CD4-positive, alpha-beta T cell (primary cell): ENCODE results near the gene SH3BGR. TPM values are rescaled to one million over a fixed set of nuclear protein-coding genes. Genes with fewer than 3 reads are reported as not detected.

Source experiments
- ATAC-seq: fragments of 200-7000 bp; cut with Tn5 transposase; one replicate; pipeline ENCODE4 v1.10.0; 2022; ENCODE audit warnings: mild to moderate bottlenecking; ENCODE audit not compliant: poor library complexity
- CTCF ChIA-PET: fragments of 350-600 bp; sonication (Branson Sonifier 250); formaldehyde crosslinking; loops from one replicate; lab custom pipeline; 2021; ENCODE audit warnings: antibody characterized with exemption, inconsistent platforms; lab: Charles Lee
- POLR2A ChIA-PET: fragments of 350-600 bp; sonication (Branson Sonifier 250); formaldehyde crosslinking; loops from one replicate; lab custom pipeline; 2021; ENCODE audit warnings: antibody characterized with exemption, inconsistent platforms; lab: Charles Lee
- DNase-seq, 14 experiments: peaks; one replicate each; pipeline ENCODE4 v3.0.0-alpha.2; 2013 to 2020; ENCODE audit warnings: mixed read lengths in 2 of 14
- H3K27ac ChIP-seq, 2 donors: one replicate each; pipeline versions ENCODE4 v1.5.1 to v1.7.0; 2013; ENCODE audit warnings: low read length in 2 of 2, low read depth in 1 of 2, mild to moderate bottlenecking in 1 of 2
- H3K27me3 ChIP-seq, 2 experiments: 1 replicate in 1 of 2; 2 replicates in 1 of 2; pipeline versions ENCODE4 v1.6.1 to v1.7.0; 2013; ENCODE audit warnings: low read length in 2 of 2, control low read depth in 1 of 2, mild to moderate bottlenecking in 1 of 2, moderate library complexity in 1 of 2; ENCODE audit not compliant: insufficient read depth in 2 of 2, control insufficient read depth in 1 of 2
- H3K36me3 ChIP-seq: one replicate; pipeline ENCODE4 v1.6.1; 2013; ENCODE audit warnings: low read length, control low read depth; ENCODE audit not compliant: insufficient read depth
- H3K4me1 ChIP-seq: one replicate; pipeline ENCODE4 v1.6.1; 2013; ENCODE audit warnings: low read length, control low read depth; ENCODE audit not compliant: insufficient read depth
- H3K4me3 ChIP-seq: one replicate; pipeline ENCODE4 v1.5.1; 2013; ENCODE audit warnings: mild to moderate bottlenecking, low read length, moderate library complexity
- H3K9me3 ChIP-seq, 2 experiments: 1 replicate in 1 of 2; 2 replicates in 1 of 2; pipeline versions ENCODE4 v1.6.1 to v1.7.0; 2013; ENCODE audit warnings: low read length in 2 of 2, mild to moderate bottlenecking in 2 of 2, control low read depth in 1 of 2, moderate library complexity in 1 of 2; ENCODE audit not compliant: control insufficient read depth in 1 of 2, insufficient read depth in 1 of 2
- H3K27ac Mint-ChIP-seq: one replicate; pipeline ENCODE4 v1.8.0; 2020; ENCODE audit warnings: mixed read lengths
- H3K27me3 Mint-ChIP-seq: one replicate; pipeline ENCODE4 v1.8.0; 2021; ENCODE audit warnings: mixed read lengths
- H3K36me3 Mint-ChIP-seq: one replicate; pipeline ENCODE4 v1.8.0; 2021; ENCODE audit warnings: low read depth, mixed read lengths
- H3K4me1 Mint-ChIP-seq: one replicate; pipeline ENCODE4 v1.8.0; 2021; ENCODE audit warnings: low read depth, mixed read lengths
- H3K4me3 Mint-ChIP-seq: one replicate; pipeline ENCODE4 v1.8.0; 2020; ENCODE audit warnings: mild to moderate bottlenecking, mixed read lengths
- H3K9me3 Mint-ChIP-seq: one replicate; pipeline ENCODE4 v1.8.0; 2020; ENCODE audit warnings: mixed read lengths
- intact Hi-C, 2 experiments: fragments of 100-400 bp; cut with DNase I in 1 of 2; cut with micrococcal nuclease in 1 of 2; formaldehyde crosslinking; loops; one replicate each; pipeline versions ENCODE4 v1.15.1 to v1.9.0; 2023 to 2025; cut with DNase I, micrococcal nuclease
- total RNA-seq, 174 experiments: library from RNA in 2 of 174; stranded (reverse) in 2 of 174; gene quantifications; one replicate each; pipeline ENCODE4 v1.2.3 and lab custom pipeline; 2021 to 2026
- TF ChIP-seq, protein P1 (sequence below): fragments of 200-600 bp; IDR thresholded peaks from one replicate; pipeline ENCODE4 v1.8.0; 2022; ENCODE audit warnings: antibody characterized with exemption, mild to moderate bottlenecking

SH3BGR gene
- total RNA-seq, 2 experiments from 2014 or later, result 0.63 to 0.87 TPM

DNA sequence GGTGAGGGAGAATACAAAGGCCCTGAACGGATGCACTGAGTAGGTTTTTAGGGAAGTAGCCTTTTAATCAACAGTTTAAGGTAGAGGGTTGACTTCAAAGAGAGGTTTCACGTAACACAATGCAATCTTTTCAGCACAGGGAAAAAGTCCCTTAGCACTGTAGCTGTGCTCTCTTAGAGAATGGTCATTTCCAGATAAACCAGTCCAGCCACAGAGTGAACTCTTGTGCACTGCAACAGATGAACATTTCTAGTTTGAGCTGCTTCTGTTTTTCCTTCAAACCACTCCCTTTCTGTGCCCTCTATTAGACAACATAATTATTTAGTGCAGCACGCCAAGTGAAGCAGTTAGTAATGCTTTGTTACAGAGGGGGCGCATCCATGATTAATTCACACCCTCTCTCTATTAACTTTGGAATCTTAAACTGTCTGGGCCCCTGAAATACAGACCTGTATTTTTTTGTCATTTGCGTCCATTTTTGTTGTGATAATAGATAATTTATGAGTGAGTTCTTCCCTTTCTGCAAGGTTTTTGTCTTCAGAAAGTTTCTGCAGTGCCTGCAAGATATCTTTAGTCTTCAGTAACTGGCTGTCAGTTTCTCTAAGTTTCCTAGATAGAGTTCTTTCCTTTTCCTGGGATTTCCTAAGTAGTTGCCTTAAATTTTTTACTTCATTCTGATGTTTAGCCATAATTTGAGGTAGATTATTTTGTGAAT is 29.1 kb upstream of the SH3BGR start:
- DNase-seq (no peak), ATAC-seq (no peak)
- H3K4me1 Mint-ChIP-seq, result no peaks in the 10 kb centered on the region
- no peaks in the 10 kb centered on the region for H3K9me3 ChIP-seq
- H3K4me3 Mint-ChIP-seq, result no peak overlapping the region
- H3K4me1 ChIP-seq, result no peaks in the 10 kb centered on the region
- H3K4me3 ChIP-seq, result no peak overlapping the region
- intact Hi-C loops, result no loop called here
- no peaks in the 10 kb centered on the region for H3K36me3 ChIP-seq
- POLR2A ChIA-PET, result no interaction called here
- no peaks in the 10 kb centered on the region for H3K27me3 ChIP-seq
- H3K9me3 Mint-ChIP-seq, result no peaks in the 10 kb centered on the region
- H3K36me3 Mint-ChIP-seq, result no peaks in the 10 kb centered on the region
- H3K27ac Mint-ChIP-seq, result no peak overlapping the region
- no peak overlapping the region for H3K27ac ChIP-seq
- H3K27me3 Mint-ChIP-seq, result no peaks in the 10 kb centered on the region
- TF ChIP-seq, protein P1, sequence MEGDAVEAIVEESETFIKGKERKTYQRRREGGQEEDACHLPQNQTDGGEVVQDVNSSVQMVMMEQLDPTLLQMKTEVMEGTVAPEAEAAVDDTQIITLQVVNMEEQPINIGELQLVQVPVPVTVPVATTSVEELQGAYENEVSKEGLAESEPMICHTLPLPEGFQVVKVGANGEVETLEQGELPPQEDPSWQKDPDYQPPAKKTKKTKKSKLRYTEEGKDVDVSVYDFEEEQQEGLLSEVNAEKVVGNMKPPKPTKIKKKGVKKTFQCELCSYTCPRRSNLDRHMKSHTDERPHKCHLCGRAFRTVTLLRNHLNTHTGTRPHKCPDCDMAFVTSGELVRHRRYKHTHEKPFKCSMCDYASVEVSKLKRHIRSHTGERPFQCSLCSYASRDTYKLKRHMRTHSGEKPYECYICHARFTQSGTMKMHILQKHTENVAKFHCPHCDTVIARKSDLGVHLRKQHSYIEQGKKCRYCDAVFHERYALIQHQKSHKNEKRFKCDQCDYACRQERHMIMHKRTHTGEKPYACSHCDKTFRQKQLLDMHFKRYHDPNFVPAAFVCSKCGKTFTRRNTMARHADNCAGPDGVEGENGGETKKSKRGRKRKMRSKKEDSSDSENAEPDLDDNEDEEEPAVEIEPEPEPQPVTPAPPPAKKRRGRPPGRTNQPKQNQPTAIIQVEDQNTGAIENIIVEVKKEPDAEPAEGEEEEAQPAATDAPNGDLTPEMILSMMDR, result no peak
- CTCF ChIA-PET, result no interaction called here

DNA sequence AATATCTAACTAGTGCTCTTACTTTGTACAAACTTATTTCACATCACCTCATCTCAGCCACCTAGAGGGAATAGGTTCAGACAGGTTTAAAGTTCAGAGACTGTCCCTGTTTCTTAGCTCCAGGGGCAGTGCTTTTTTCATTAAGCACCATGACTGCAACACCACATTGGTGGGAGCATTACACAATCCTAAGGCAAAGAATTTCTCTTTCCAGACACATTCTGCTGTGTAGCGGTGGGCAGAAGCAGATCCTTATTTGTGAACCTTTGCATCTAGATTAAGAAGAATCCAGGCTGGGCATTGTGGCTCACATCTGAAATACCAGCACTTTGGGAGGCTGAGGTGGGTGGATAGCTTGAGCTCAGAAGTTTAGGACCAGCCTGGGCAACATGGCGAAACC is 22.3 kb upstream of the SH3BGR start:
- no peaks in the 10 kb centered on the region for H3K36me3 Mint-ChIP-seq
- H3K4me1 ChIP-seq, result no peaks in the 10 kb centered on the region
- no peak overlapping the region for H3K27ac ChIP-seq
- TF ChIP-seq, protein P1, result no peak
- H3K4me3 ChIP-seq, result no peak overlapping the region
- DNase-seq, result no peak
- ATAC-seq, result no peak
- no peaks in the 10 kb centered on the region for H3K9me3 ChIP-seq
- no peaks in the 10 kb centered on the region for H3K9me3 Mint-ChIP-seq
- no peak overlapping the region for H3K4me3 Mint-ChIP-seq
- POLR2A ChIA-PET, result no interaction called here
- CTCF ChIA-PET, result no interaction called here
- peaks cover 4% of the 10 kb centered on the region for H3K27me3 Mint-ChIP-seq
- no peaks in the 10 kb centered on the region for H3K4me1 Mint-ChIP-seq
- no peak overlapping the region for H3K27ac Mint-ChIP-seq
- intact Hi-C loops, result no loop called here
- H3K27me3 ChIP-seq, result no peaks in the 10 kb centered on the region
- no peaks in the 10 kb centered on the region for H3K36me3 ChIP-seq

DNA sequence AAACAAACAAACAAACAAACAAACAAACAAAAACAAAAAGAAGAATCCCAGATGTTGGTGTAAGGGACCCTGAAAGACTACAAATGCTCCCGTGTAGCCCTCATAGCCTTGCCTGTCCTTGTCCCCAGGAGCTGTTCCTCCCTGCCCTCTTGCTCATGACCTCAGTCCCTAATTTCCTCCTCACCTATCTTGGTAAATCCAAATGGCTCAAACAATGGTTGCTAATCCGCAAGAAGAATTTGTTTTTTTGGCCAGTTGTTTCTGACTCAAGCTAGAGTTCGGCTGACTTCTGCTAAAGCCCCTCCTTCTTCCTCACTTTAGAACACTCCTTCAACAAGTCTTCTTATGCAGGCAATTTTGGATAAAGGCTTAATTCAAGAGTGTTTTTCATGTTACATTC is 21.8 kb upstream of the SH3BGR start:
- Mint-ChIP-seq H3K27me3 (peaks cover 4% of the 10 kb centered on the region), H3K36me3 (no peaks in the 10 kb centered on the region), H3K4me1 (no peaks in the 10 kb centered on the region), H3K4me3 (no peak overlapping the region), H3K9me3 (no peaks in the 10 kb centered on the region), H3K27ac (no peak overlapping the region)
- ATAC-seq (no peak), DNase-seq (no peak)
- ChIA-PET POLR2A (no interaction called here), CTCF (no interaction called here)
- intact Hi-C loops, result no loop called here
- no peaks in the 10 kb centered on the region for H3K36me3 ChIP-seq
- no peak overlapping the region for H3K4me3 ChIP-seq
- H3K27me3 ChIP-seq, result no peaks in the 10 kb centered on the region
- TF ChIP-seq, protein P1, result no peak
- no peaks in the 10 kb centered on the region for H3K4me1 ChIP-seq
- H3K27ac ChIP-seq, result no peak overlapping the region
- H3K9me3 ChIP-seq, result no peaks in the 10 kb centered on the region
